Measurements from ENCODE around the gene LCE2C.

DNA sequence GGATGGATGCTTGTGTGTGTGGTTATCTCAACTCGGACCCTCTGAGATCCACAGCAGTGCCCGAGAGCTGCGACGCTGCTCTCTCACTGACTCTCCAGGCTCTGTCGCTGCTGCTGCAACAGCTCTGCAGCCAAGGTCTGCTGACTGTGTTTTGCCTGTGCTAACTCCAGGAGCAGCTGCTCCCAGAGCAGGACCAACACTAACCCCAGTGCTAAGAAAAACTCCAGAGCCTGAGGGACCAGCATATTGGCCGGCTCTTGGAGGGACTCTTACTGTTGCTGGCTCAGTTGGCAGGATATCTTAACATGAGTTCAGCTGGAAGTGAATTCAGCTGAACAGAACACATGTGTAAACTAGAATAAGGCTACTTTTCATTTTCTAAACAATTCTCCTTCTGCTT lies 4.4 kb downstream of the LCE2C start:
- TF ChIP-seq POLR2AphosphoS5 (IDR thresholded peaks at IDR 0.05; ENCODE audit: low read depth), result no peak
- TF ChIP-seq, protein P1, sequence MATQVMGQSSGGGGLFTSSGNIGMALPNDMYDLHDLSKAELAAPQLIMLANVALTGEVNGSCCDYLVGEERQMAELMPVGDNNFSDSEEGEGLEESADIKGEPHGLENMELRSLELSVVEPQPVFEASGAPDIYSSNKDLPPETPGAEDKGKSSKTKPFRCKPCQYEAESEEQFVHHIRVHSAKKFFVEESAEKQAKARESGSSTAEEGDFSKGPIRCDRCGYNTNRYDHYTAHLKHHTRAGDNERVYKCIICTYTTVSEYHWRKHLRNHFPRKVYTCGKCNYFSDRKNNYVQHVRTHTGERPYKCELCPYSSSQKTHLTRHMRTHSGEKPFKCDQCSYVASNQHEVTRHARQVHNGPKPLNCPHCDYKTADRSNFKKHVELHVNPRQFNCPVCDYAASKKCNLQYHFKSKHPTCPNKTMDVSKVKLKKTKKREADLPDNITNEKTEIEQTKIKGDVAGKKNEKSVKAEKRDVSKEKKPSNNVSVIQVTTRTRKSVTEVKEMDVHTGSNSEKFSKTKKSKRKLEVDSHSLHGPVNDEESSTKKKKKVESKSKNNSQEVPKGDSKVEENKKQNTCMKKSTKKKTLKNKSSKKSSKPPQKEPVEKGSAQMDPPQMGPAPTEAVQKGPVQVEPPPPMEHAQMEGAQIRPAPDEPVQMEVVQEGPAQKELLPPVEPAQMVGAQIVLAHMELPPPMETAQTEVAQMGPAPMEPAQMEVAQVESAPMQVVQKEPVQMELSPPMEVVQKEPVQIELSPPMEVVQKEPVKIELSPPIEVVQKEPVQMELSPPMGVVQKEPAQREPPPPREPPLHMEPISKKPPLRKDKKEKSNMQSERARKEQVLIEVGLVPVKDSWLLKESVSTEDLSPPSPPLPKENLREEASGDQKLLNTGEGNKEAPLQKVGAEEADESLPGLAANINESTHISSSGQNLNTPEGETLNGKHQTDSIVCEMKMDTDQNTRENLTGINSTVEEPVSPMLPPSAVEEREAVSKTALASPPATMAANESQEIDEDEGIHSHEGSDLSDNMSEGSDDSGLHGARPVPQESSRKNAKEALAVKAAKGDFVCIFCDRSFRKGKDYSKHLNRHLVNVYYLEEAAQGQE (IDR thresholded peaks at IDR 0.05; ENCODE audit: insufficient replicate concordance, low read depth), result no peak

Data from HL-60 (cell line).